ENCODE data around the gene SRD5A3. TPM values are rescaled to one million over a fixed set of nuclear protein-coding genes. Genes with fewer than 3 reads are reported as not detected.

Gene SRD5A3
- total RNA-seq, 1 donor from 2014 or later, result 32.4 TPM

DNA sequence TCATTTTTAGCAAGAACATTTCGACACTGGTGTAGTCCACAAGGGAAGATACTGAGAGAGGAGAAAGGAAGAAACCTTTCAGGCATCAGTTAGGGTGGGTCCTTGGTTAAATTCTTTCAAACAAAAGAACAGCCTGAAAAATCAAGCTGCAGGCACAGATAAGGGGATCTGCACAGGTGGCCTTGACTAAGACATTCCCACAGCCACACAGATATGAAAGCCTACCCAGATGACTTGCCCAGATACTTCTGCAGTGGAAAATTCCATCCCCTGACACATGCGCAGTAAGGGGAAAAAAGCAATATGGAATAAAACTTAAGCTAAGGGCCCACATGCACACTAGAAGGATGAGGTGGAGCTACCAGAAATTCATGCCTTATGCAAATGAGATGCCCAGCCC, 40.8 kb downstream of the SRD5A3 start:
- no peak for DNase-seq (ENCODE audit: low spot score)
- intact Hi-C loops (cut with micrococcal nuclease), result no loop called here
- Mint-ChIP-seq H3K27ac (no peak overlapping the region), H3K4me3 (ENCODE audit: low read depth) (no peak overlapping the region), H3K27me3 (ENCODE audit: low read depth) (no peaks in the 10 kb centered on the region), H3K9me3 (no peaks in the 10 kb centered on the region), H3K4me1 (ENCODE audit: low read depth) (peaks cover 15% of the 10 kb centered on the region), H3K36me3 (ENCODE audit: low read depth) (no peaks in the 10 kb centered on the region)

DNA sequence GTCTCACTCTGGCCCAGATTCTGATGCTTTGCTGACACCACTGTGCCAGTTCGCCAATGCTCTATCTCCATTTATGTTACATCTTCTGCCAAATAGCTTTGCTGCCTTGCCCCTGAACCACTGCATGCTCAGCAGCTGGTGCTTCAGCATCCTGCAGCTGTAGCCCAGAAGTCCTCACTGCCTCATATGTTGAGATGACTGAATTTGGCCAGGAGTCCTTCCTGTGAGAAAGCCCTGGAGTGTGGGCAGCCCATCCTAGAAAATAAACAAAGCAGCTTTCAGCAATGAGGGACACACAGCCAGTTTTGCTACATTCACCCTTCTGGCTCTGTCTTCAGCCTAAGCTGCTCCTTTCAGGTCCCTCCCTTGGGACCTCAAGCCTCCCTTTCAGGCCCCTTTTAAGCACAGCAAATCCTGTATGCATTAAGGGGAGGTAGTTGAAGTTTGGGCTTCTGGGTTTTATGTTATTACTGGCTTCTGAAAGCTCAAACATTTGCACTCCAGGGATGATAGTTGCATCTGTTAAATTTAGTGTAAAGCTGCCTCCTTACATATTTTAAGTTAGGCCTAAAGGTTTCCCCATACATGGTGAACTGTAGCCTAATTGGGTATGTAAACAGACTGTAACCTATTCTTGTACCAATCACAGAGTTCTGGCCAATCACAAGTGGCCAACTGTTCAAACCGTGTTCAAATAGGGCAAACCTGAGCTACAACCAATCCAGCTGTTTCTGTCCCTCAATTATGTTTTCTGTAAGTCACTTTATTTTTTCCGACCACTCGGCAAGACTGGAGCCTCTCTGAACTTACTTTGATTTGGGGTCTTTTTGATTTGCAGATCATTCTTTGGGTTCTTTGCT, 47.6 kb downstream of the SRD5A3 start:
- H3K27ac Mint-ChIP-seq, result no peak overlapping the region

DNA sequence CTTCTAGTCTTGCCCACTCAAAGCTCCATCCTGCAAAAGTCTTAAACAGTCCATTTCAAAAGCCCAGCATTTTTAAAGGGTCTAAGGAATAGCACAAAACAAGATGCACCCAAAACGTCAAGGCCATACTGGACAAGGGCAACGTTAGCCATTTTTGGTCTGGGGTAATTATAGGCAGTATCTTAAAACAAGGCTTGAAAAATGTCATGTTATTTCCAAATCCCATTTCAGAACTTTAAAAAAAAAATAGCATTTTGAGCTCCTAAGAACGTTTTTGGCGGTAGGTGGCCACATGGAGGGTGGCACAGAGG, 49.1 kb downstream of the SRD5A3 start:
- peak overlapping the region; percentile 97 for H3K27ac Mint-ChIP-seq
- no peaks in the 10 kb centered on the region for H3K9me3 Mint-ChIP-seq
- peaks cover 31% of the 10 kb centered on the region for H3K4me1 Mint-ChIP-seq (ENCODE audit: low read depth)
- DNase-seq (ENCODE audit: low spot score), result no peak
- H3K4me3 Mint-ChIP-seq (ENCODE audit: low read depth), result peak overlapping the region; percentile 95
- intact Hi-C loops (cut with micrococcal nuclease), result loop anchor here (1.0 to 5.0 kb wide), 4 partner anchors 49 to 552 kb away; partner anchors contain the start of genes CEP135, EXOC1 and SRD5A3
- H3K27me3 Mint-ChIP-seq (ENCODE audit: low read depth), result no peaks in the 10 kb centered on the region
- H3K36me3 Mint-ChIP-seq (ENCODE audit: low read depth), result peaks cover 32% of the 10 kb centered on the region

More for the DNA sequence above, 47.6 kb downstream of the SRD5A3 start:
- intact Hi-C loops (cut with micrococcal nuclease), result no loop called here
- H3K36me3 Mint-ChIP-seq (ENCODE audit: low read depth), result peaks cover 23% of the 10 kb centered on the region
- H3K27me3 Mint-ChIP-seq (ENCODE audit: low read depth), result no peaks in the 10 kb centered on the region
- H3K4me1 Mint-ChIP-seq (ENCODE audit: low read depth), result peaks cover 24% of the 10 kb centered on the region
- H3K4me3 Mint-ChIP-seq (ENCODE audit: low read depth), result no peak overlapping the region
- H3K9me3 Mint-ChIP-seq, result no peaks in the 10 kb centered on the region
- no peak for DNase-seq (ENCODE audit: low spot score)

DNA sequence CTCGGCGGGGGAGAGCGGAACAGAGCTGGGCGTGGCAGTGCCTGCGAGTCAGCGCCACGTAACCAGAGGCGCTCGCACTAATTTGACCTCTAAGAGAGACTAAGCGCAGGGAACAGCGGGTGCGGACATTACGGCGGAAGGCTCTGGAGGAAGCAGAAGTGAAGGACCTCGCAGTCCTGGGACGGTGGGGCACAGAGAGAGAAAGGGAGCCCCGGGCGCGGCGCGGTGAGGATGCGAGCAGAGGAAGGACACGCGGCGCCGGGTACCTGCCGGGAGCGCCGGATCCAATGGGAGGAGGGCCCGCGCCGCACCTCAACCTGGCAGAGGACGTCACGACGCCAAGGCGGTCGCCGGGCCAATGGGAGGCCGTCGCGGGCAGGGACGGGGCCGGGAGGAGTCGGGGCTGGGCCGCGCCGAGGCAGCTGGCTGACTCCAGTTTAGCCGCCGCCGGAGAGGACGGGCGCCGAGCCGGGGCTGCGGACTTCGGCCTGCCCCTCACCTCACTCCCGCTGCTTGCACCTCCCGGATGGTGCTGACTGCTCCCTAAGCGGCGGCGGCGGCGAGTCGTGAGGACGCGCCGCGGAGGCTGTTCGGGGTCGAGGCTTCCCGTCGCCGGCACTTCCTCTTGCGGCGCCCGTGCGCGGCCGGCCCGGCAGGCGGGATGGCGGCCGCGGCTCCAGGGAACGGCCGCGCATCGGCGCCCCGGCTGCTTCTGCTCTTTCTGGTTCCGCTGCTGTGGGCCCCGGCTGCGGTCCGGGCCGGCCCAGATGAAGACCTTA, 49.7 kb downstream of the SRD5A3 start, which contains the start of gene TMEM165:
TSS of gene TMEM165 (plus strand) at position 429 of the 779 bp plus-strand sequence. CDS start at position 662, 233 bp downstream.
- Mint-ChIP-seq H3K27ac (peak within 1 kb of the TSS; percentile 97), H3K9me3 (no peaks in the 10 kb centered on the region), H3K36me3 (ENCODE audit: low read depth) (peaks cover 36% of the 10 kb centered on the region), H3K4me1 (ENCODE audit: low read depth) (peaks cover 31% of the 10 kb centered on the region), H3K27me3 (ENCODE audit: low read depth) (no peaks in the 10 kb centered on the region), H3K4me3 (ENCODE audit: low read depth) (peak within 1 kb of the TSS; percentile 98)
- intact Hi-C loops (cut with micrococcal nuclease), result loop anchor here (1.0 to 5.0 kb wide), 4 partner anchors 49 to 552 kb away; partner anchors contain the start of genes CEP135, EXOC1 and SRD5A3
- DNase-seq (ENCODE audit: low spot score), result peak; percentile 86

DNA sequence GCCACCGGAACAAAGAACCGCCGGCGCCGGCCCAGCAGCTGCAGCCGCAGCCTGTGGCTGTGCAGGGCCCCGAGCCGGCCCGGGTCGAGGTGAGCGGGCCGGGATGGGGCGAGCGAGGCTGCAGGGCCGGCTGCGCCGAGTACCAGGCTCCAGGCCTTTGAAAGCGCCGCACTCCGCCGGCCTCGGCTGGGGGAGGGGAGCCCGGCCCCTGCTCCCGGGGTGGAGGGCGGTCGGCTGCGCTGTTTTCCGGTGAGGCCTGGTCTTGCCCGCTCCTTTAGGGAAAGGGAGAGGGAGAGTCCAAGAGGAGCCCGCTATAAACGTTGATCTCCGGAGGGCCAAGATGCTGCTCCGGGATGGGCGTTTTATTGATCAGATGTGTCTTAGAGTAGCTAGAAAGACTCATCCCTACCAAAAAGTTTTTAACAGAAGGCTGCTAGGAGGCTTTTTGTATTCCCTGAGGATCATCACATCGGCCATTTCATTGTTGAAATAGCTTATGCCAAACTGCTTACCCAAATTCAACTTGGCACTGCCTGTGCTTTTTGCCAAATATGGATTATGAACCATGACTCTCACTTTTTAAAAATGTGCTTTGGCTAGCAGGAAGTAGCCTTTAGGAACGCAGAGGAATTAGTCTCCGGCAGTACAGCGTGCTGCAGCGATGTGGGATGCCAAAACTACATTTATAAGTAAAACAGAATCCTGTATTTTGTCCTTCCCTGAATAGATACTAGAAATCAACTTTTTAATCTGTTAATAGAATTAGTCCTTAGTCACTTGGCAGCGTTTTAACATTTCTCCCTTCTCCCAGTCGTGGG, 50.5 kb downstream of the SRD5A3 start:
- Mint-ChIP-seq H3K36me3 (ENCODE audit: low read depth) (peaks cover 43% of the 10 kb centered on the region), H3K27me3 (ENCODE audit: low read depth) (no peaks in the 10 kb centered on the region), H3K4me3 (ENCODE audit: low read depth) (peak overlapping the region; percentile 98), H3K4me1 (ENCODE audit: low read depth) (peaks cover 33% of the 10 kb centered on the region), H3K9me3 (no peaks in the 10 kb centered on the region), H3K27ac (peak overlapping the region; percentile 79)
- DNase-seq (ENCODE audit: low spot score), result peak; percentile 20
- intact Hi-C loops (cut with micrococcal nuclease), result loop anchor here (5.0 kb wide), 2 partner anchors 456 to 551 kb away; partner anchors contain the start of genes CEP135 and EXOC1

DNA sequence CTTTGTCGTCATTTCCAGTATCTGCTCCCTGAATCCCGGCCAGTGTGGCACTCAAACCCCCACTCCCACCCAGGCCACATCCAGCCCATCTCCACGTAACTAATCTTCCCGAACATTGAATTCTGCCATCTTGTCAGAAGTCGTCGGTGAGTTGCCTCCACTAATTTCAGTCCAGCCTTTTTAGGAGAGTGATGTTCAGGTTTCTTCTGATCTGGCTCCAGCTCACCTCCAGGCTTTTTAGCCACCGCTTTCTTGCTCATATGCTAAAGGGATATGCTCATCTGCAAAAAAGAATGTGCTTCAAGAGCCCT, 51.0 kb downstream of the SRD5A3 start:
- no peaks in the 10 kb centered on the region for H3K27me3 Mint-ChIP-seq (ENCODE audit: low read depth)
- H3K27ac Mint-ChIP-seq, result peak overlapping the region; percentile 79
- H3K4me1 Mint-ChIP-seq (ENCODE audit: low read depth), result peaks cover 33% of the 10 kb centered on the region
- no peak for DNase-seq (ENCODE audit: low spot score)
- peak overlapping the region; percentile 98 for H3K4me3 Mint-ChIP-seq (ENCODE audit: low read depth)
- no peaks in the 10 kb centered on the region for H3K9me3 Mint-ChIP-seq
- peaks cover 43% of the 10 kb centered on the region for H3K36me3 Mint-ChIP-seq (ENCODE audit: low read depth)
- intact Hi-C loops (cut with micrococcal nuclease), result loop anchor here (5.0 kb wide), 2 partner anchors 455 to 550 kb away; partner anchors contain the start of genes CEP135 and EXOC1

DNA sequence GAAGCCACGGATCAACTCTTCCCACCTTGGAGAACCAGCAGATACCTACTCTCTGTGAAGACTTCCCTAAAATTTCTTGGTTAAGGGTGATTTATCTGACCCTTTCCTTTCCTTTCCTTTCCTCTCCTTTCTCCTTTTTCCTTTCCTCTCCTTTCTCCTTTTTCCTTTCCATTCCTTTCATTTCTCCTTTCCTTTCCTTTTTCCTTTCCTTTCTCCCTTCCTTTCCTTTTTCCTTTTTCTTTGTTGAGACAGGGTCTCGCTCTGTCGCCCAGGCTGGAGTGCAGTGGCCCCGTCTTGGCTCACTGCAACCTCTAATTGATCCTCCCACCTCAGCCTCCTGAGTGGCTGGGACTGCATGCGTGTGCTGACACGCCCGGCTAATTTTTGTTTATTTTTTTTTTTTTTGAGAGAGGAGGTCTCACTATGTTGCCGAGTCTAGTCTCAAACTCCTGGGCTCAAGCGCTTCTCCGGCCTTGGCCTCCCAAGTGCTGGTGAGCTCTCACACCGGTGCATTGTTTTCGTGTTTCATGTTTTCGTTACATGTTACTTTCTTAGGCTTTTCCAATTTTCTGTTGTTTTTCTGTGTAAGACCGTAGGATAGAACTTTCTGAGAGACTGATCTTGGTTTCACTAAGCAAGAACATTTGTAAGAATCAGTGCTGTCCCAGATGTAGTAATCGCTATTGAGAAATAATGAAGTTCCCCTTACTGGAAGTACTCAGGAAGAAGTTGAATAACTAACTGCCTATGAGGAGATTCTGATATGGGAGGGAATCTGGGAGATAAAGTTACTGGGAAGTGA, 51.7 kb downstream of the SRD5A3 start:
- intact Hi-C loops (cut with micrococcal nuclease), result loop anchor here (5.0 kb wide), 2 partner anchors 455 to 550 kb away; partner anchors contain the start of genes CEP135 and EXOC1
- peaks cover 33% of the 10 kb centered on the region for H3K4me1 Mint-ChIP-seq (ENCODE audit: low read depth)

DNA sequence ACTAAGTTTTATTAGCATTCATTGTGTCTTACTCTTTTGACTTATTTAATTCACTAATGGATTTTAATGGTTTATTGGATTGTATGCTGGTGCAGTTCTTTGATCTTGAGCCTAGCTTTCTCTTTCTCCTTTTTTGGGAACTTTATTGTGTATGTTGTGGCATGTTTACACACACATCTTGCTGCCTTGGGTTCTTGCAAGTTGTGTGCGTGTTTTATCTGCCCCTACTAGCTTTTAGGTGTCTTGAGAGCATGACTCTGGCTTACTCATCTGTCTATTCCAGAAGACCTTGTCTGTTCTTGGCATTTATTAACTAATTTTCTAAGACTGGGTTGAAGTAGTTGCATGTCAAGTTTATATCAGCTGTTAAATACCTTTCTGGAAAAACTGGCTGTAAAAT, 52.4 kb downstream of the SRD5A3 start:
- Mint-ChIP-seq H3K9me3 (no peaks in the 10 kb centered on the region), H3K4me1 (ENCODE audit: low read depth) (peaks cover 33% of the 10 kb centered on the region), H3K27ac (peak overlapping the region; percentile 15), H3K4me3 (ENCODE audit: low read depth) (peak overlapping the region; percentile 98), H3K36me3 (ENCODE audit: low read depth) (peaks cover 47% of the 10 kb centered on the region), H3K27me3 (ENCODE audit: low read depth) (no peaks in the 10 kb centered on the region)
- DNase-seq (ENCODE audit: low spot score), result no peak
- intact Hi-C loops (cut with micrococcal nuclease), result loop anchor here (5.0 kb wide), 2 partner anchors 454 to 549 kb away; partner anchors contain the start of genes CEP135 and EXOC1

More for the DNA sequence above, 51.7 kb downstream of the SRD5A3 start:
- H3K4me3 Mint-ChIP-seq (ENCODE audit: low read depth), result peak overlapping the region; percentile 98
- no peaks in the 10 kb centered on the region for H3K27me3 Mint-ChIP-seq (ENCODE audit: low read depth)
- peaks cover 43% of the 10 kb centered on the region for H3K36me3 Mint-ChIP-seq (ENCODE audit: low read depth)
- H3K9me3 Mint-ChIP-seq, result no peaks in the 10 kb centered on the region
- no peak for DNase-seq (ENCODE audit: low spot score)
- peak overlapping the region; percentile 79 for H3K27ac Mint-ChIP-seq

DNA sequence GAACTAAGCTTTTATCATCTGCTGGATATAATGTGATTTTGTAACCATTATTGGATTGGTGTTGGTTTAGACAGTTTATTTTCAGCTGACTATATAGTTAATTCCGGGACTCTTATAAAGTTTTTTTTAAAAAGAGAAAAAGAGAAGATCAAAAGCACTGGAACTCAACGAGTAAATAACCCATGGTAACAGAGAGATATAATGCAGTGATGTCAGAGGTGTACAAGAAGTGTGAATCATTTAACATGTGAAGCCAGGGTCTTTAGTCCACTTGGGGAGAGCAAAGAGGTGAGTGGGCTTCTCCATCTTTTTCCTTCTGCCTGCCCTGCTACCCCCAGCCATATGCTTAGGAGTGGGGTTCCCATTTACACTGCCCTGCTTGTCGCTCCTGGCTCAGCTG, 52.9 kb downstream of the SRD5A3 start:
- Mint-ChIP-seq H3K27me3 (ENCODE audit: low read depth) (no peaks in the 10 kb centered on the region), H3K36me3 (ENCODE audit: low read depth) (peaks cover 52% of the 10 kb centered on the region), H3K9me3 (no peaks in the 10 kb centered on the region), H3K4me1 (ENCODE audit: low read depth) (peaks cover 36% of the 10 kb centered on the region), H3K4me3 (ENCODE audit: low read depth) (peak overlapping the region; percentile 98), H3K27ac (peak overlapping the region; percentile 72)
- no peak for DNase-seq (ENCODE audit: low spot score)
- intact Hi-C loops (cut with micrococcal nuclease), result loop anchor here (5.0 kb wide), 2 partner anchors 453 to 548 kb away; partner anchors contain the start of genes CEP135 and EXOC1

DNA sequence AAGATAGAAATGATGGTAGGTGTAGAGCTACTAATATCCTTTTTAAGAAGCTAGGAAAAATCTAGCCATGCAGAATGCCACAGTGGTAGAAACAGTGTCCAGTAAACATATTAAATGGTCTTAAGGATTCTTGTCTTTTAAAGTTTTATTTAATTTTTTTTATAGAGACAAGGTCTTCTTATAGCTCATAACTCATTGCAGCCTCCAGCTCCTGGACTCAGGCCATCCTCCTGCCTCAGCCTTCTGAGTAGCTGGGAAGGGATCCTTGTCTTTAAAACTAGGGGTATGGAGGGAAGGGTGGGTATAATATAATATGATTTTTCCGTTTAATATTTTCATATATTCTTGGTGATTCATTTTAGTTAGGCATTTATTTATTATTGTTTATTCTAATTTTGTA, 53.5 kb downstream of the SRD5A3 start:
- Mint-ChIP-seq H3K9me3 (no peaks in the 10 kb centered on the region), H3K27ac (no peak overlapping the region), H3K36me3 (ENCODE audit: low read depth) (peaks cover 56% of the 10 kb centered on the region), H3K4me1 (ENCODE audit: low read depth) (peaks cover 34% of the 10 kb centered on the region), H3K4me3 (ENCODE audit: low read depth) (peak overlapping the region; percentile 98), H3K27me3 (ENCODE audit: low read depth) (no peaks in the 10 kb centered on the region)
- intact Hi-C loops (cut with micrococcal nuclease), result loop anchor here (5.0 kb wide), 2 partner anchors 453 to 548 kb away; partner anchors contain the start of genes CEP135 and EXOC1
- DNase-seq (ENCODE audit: low spot score), result no peak

DNA sequence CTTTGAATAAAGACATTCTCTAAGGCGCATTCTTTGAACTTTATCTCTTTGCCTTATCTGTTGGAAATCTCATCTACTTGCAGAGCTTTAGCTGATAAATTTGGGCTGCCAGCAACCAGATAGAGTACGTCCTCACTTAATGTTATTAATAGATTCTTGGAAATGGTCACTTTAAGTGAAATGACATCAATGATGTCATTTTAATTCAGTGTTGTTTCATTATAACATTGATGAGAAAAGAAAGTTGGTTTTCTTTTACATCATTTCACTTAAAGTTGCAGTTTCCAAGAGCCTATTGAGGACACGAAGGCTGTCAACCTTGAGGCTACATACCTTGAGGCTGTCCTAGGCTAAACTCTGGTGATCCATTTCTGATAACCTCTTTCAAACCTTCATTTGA, 59.0 kb downstream of the SRD5A3 start:
- intact Hi-C loops (cut with micrococcal nuclease), result no loop called here
- no peak overlapping the region for H3K27ac Mint-ChIP-seq
- H3K36me3 Mint-ChIP-seq (ENCODE audit: low read depth), result peaks cover 62% of the 10 kb centered on the region

More for the DNA sequence above, 59.0 kb downstream of the SRD5A3 start:
- H3K4me1 Mint-ChIP-seq (ENCODE audit: low read depth), result peaks cover 36% of the 10 kb centered on the region
- H3K4me3 Mint-ChIP-seq (ENCODE audit: low read depth), result no peak overlapping the region
- no peaks in the 10 kb centered on the region for H3K27me3 Mint-ChIP-seq (ENCODE audit: low read depth)
- DNase-seq (ENCODE audit: low spot score), result no peak
- H3K9me3 Mint-ChIP-seq, result no peaks in the 10 kb centered on the region
